HL-60 (cell line): ENCODE data around the gene RCOR3.
A peak's percentile ranks its signal among the peaks of the same experiment; 100 is the strongest.
"Not testable (repeated sequence)": the region's sequence is repeated elsewhere in the genome, so short reads cannot be mapped to it uniquely, and the experiment has no call there.

Experiments
- DNase-seq, 2 experiments: peaks; one replicate each; pipeline ENCODE4 v3.0.0-alpha.2; 2010 to 2020; ENCODE audit warnings: low read depth in 1 of 2, low spot score in 1 of 2
- H3K27ac ChIP-seq: fragments of 250-450 bp; sonication (Bioruptor Pico); replicated peaks from 2 replicates; pipeline ENCODE4 v1.5.1; 2020; ENCODE audit warnings: mild to moderate bottlenecking, moderate library complexity
- H3K27me3 ChIP-seq: fragments of 250-450 bp; sonication (Bioruptor Pico); 2 replicates; pipeline ENCODE4 v1.5.1; 2021; ENCODE audit warnings: mild to moderate bottlenecking, moderate library complexity; ENCODE audit not compliant: insufficient read depth, poor library complexity, severe bottlenecking
- H3K4me3 ChIP-seq: replicated peaks from 2 replicates; pipeline ENCODE4 v1.5.1; 2011; ENCODE audit warnings: mild to moderate bottlenecking, control low read depth, low read length; ENCODE audit not compliant: insufficient read depth
- GABPA ChIP-seq: IDR thresholded peaks from 2 replicates; pipeline ENCODE4 v1.6.1; 2012; ENCODE audit warnings: low read depth
- POLR2AphosphoS5 ChIP-seq: IDR thresholded peaks from 2 replicates; pipeline ENCODE4 v1.6.1; 2012; ENCODE audit warnings: low read depth
- SPI1 ChIP-seq: IDR thresholded peaks from 2 replicates; pipeline ENCODE4 v1.6.1; 2012; ENCODE audit warnings: low read depth, mild to moderate bottlenecking, borderline replicate concordance
- TF ChIP-seq, protein P1 (sequence below): IDR thresholded peaks from one replicate; pipeline ENCODE4 v1.5.1; 2011; ENCODE audit warnings: low read length, control low read depth, inconsistent platforms; ENCODE audit not compliant: insufficient read depth
- TF ChIP-seq, protein P2 (sequence below): IDR thresholded peaks from 2 replicates; pipeline ENCODE4 v1.6.1; 2012; ENCODE audit warnings: low read depth; ENCODE audit not compliant: insufficient replicate concordance

Gene RCOR3

GRCh38 chr1:211258310-211258755 is 833 bp upstream of the RCOR3 start:
- Histone ChIP-seq H3K27ac (peak overlapping the region; percentile 98), H3K4me3 (peak overlapping the region; percentile 51), H3K27me3 (no peaks in the 10 kb centered on the region)
- TF ChIP-seq SPI1 = no peak
- TF ChIP-seq POLR2AphosphoS5 = peak; percentile 55; the same call in 1 of the 2 replicates
- DNase-seq = peak; percentile 52 to 84

- Histone ChIP-seq H3K27ac (peak overlapping the region; percentile 98), H3K27me3 (no peaks in the 10 kb centered on the region), H3K4me3 (peak overlapping the region; percentile 92)
- DNase-seq = peak in 1 of 2 experiments; percentile 40
- no peak for TF ChIP-seq POLR2AphosphoS5
- TF ChIP-seq GABPA = no peak
- TF ChIP-seq SPI1 = no peak
- TF ChIP-seq, protein P1, sequence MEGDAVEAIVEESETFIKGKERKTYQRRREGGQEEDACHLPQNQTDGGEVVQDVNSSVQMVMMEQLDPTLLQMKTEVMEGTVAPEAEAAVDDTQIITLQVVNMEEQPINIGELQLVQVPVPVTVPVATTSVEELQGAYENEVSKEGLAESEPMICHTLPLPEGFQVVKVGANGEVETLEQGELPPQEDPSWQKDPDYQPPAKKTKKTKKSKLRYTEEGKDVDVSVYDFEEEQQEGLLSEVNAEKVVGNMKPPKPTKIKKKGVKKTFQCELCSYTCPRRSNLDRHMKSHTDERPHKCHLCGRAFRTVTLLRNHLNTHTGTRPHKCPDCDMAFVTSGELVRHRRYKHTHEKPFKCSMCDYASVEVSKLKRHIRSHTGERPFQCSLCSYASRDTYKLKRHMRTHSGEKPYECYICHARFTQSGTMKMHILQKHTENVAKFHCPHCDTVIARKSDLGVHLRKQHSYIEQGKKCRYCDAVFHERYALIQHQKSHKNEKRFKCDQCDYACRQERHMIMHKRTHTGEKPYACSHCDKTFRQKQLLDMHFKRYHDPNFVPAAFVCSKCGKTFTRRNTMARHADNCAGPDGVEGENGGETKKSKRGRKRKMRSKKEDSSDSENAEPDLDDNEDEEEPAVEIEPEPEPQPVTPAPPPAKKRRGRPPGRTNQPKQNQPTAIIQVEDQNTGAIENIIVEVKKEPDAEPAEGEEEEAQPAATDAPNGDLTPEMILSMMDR = no peak
- TF ChIP-seq, protein P2, sequence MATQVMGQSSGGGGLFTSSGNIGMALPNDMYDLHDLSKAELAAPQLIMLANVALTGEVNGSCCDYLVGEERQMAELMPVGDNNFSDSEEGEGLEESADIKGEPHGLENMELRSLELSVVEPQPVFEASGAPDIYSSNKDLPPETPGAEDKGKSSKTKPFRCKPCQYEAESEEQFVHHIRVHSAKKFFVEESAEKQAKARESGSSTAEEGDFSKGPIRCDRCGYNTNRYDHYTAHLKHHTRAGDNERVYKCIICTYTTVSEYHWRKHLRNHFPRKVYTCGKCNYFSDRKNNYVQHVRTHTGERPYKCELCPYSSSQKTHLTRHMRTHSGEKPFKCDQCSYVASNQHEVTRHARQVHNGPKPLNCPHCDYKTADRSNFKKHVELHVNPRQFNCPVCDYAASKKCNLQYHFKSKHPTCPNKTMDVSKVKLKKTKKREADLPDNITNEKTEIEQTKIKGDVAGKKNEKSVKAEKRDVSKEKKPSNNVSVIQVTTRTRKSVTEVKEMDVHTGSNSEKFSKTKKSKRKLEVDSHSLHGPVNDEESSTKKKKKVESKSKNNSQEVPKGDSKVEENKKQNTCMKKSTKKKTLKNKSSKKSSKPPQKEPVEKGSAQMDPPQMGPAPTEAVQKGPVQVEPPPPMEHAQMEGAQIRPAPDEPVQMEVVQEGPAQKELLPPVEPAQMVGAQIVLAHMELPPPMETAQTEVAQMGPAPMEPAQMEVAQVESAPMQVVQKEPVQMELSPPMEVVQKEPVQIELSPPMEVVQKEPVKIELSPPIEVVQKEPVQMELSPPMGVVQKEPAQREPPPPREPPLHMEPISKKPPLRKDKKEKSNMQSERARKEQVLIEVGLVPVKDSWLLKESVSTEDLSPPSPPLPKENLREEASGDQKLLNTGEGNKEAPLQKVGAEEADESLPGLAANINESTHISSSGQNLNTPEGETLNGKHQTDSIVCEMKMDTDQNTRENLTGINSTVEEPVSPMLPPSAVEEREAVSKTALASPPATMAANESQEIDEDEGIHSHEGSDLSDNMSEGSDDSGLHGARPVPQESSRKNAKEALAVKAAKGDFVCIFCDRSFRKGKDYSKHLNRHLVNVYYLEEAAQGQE = no peak
Measured at GRCh38 chr1:211259638-211260126, 516 bp downstream of the RCOR3 start.

DNA sequence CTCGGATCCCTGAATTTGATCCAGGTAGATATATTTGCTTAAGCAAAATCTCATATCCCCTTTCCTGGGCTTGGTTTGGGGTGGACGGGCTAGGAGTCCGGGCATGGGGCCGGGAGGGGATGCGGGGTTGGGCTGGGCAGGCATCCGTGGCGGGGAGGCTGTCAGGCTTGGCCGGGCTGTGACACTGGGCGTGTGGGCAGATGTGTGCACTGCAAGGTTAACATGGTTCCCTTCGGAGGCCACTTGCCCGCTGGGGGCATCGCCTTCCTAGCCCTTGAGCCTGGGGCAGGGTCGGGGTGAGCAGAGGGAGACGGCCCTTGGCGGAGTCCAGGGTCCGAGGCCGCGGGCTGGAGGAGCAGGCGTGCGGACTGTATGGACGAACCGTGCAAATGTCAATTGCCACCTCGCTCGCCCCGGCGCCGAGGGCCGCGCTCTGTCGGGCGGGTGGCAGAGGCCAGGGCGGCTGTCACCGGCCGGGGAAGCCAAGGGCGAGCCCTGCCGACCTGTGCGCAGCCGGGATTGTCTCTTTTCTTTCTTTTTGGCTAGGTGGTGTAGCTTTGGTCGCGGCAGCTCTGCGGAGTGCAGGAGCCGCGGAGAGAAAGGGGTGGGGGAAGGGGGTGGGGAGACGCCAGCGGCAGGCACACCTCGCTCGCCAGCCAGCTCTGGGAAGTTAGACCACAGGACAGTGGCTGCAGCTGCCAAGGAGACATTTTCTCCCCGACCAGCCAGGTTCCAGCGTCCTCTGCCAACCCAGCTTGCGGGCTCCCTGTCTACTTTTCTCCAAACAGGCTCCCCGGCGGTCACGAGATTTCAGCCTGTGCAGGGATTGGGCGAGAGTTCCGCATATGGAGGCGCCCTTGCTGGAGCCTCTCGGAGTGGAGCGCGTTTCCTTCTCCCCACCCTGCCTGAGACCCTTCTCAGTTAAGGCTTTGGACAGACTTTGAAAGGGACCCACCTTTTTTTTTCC is 1.3 kb downstream of the RCOR3 start:
- TF ChIP-seq, protein P1 = no peak
- TF ChIP-seq SPI1 = peak; percentile 39; the same call in 1 of the 2 replicates
- Histone ChIP-seq H3K27ac (peak overlapping the region; percentile 81), H3K4me3 (peak overlapping the region; percentile 92), H3K27me3 (no peaks in the 10 kb centered on the region)
- DNase-seq = peak; percentile 37 to 90

GRCh38 chr1:211261229-211261628 is 2.1 kb downstream of the RCOR3 start:
- peak overlapping the region; percentile 81 for H3K27ac ChIP-seq
- peak overlapping the region; percentile 92 for H3K4me3 ChIP-seq
- H3K27me3 ChIP-seq = no peaks in the 10 kb centered on the region
- no peak for DNase-seq
- TF ChIP-seq SPI1 (no peak), GABPA (no peak), POLR2AphosphoS5 (no peak)
- TF ChIP-seq, protein P1 = no peak
- TF ChIP-seq, protein P2 = no peak

GRCh38 chr1:211263022-211263421 is 3.9 kb downstream of the RCOR3 start:
- not testable (repeated sequence) for H3K27ac ChIP-seq, H3K4me3 ChIP-seq, DNase-seq, H3K27me3 ChIP-seq
